GM23248 (cell line): ENCODE results near the gene ANKRD30A.

Experiments used
- EZH2 ChIP-seq: fragments of 200-600 bp; sonication (generic); IDR thresholded peaks from 2 replicates; pipeline ENCODE4 v1.6.1; 2018; ENCODE audit warnings: antibody characterized with exemption, mild to moderate bottlenecking; ENCODE audit not compliant: insufficient read depth, poor library complexity, severe bottlenecking
- EZH2phosphoT487 ChIP-seq: fragments of 200-600 bp; sonication (generic); IDR thresholded peaks from 2 replicates; pipeline ENCODE4 v1.6.1; 2018; ENCODE audit warnings: antibody characterized with exemption, moderate library complexity, mild to moderate bottlenecking, low read depth; ENCODE audit not compliant: insufficient read depth

DNA sequence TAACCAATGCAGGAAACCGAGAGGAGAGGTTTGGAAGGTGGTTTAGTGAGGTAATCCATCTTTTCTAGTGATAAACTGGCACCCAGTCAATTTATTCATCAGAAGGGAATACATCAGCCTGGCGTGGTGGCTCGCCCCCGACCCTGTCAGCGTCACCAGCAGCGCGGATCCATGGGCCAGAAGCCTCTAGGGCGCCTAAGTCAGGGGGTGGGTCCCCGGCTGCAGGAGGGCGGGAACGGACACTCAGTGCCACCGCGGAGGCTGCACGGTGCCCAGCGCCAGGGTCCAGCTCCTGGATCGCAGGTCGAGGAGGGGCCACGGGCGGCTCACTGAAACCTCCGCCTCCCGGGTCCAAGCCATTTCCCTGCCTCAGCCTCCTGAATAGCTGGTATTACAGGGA is 866 bp upstream of the ANKRD30A start:
- no peak for TF ChIP-seq EZH2
- no peak for TF ChIP-seq EZH2phosphoT487
